ENCODE results near the gene LRP5. TPM values are rescaled to one million over a fixed set of nuclear protein-coding genes. Genes with fewer than 3 reads are reported as not detected.

LRP5 gene
- polyA plus RNA-seq, 3 donors: 0.23 to 0.29 TPM; not detected in 1

GRCh38 chr11:68448604-68449011 is 136.2 kb downstream of the LRP5 start:
- Histone ChIP-seq H3K9me3 (replicated peaks in 1 of 2; ENCODE audit: control insufficient read depth in 1 of 2, insufficient read depth in 1 of 2, low read length in 2 of 2) (no peaks in the 10 kb centered on the region), H3K36me3 (replicated peaks in 1 of 2; ENCODE audit: control insufficient read depth in 1 of 2, insufficient read depth in 2 of 2, low read length in 2 of 2) (no peaks in the 10 kb centered on the region), H3K27me3 (ENCODE audit: control insufficient read depth in 2 of 2, insufficient read depth in 2 of 2, low read length in 2 of 2) (no peaks in the 10 kb centered on the region), H3K27ac (ENCODE audit: low read depth in 1 of 2, low read length in 2 of 2) (no peak overlapping the region), H2AFZ (ENCODE audit: insufficient read depth, low read depth, low read length, poor library complexity, severe bottlenecking) (no peak overlapping the region), H3K4me3 (replicated peaks in 1 of 3; ENCODE audit: low read depth in 2 of 3, low read length in 3 of 3) (no peak overlapping the region), H3K4me2 (replicated peaks; ENCODE audit: extremely low read depth, low read length, poor library complexity, severe bottlenecking) (no peak overlapping the region), H3K79me2 (ENCODE audit: insufficient read depth, low read length) (no peaks in the 10 kb centered on the region), H3K4me1 (ENCODE audit: control insufficient read depth in 1 of 2, insufficient read depth in 2 of 2, low read length in 2 of 2) (no peaks in the 10 kb centered on the region), H3K9ac (ENCODE audit: insufficient read depth, low read length, poor library complexity, severe bottlenecking) (no peak overlapping the region), H4K20me1 (ENCODE audit: insufficient read depth, low read length) (no peaks in the 10 kb centered on the region)
- WGBS (ENCODE audit: insufficient coverage): 97% methylated on average over 20 of the region's 25 CpGs
- peaks cover 3 to 8% (median 4%) of the 10 kb centered on the region in 3 donors for H3K27me3 Mint-ChIP-seq (ENCODE audit: low read depth in 3 of 3)
- intact Hi-C loops (cut with micrococcal nuclease): loop anchor here (5.0 to 10.0 kb wide), 2 partner anchors 191 to 194 kb away; no protein-coding TSS in a partner anchor
- no peak overlapping the region for H3K4me3 Mint-ChIP-seq
- H3K4me1 Mint-ChIP-seq: peaks cover 4% of the 10 kb centered on the region
- no peaks in the 10 kb centered on the region for H3K36me3 Mint-ChIP-seq
- TF ChIP-seq CTCF (IDR thresholded peaks at IDR 0.05): no peak
- DNase-seq: no peak
- H3K27ac Mint-ChIP-seq: peak overlapping the region in 1 of 7 donors; percentile 30
- H3K9me3 Mint-ChIP-seq: peaks cover 0 to 3% (median 0%) of the 10 kb centered on the region in 7 donors

DNA sequence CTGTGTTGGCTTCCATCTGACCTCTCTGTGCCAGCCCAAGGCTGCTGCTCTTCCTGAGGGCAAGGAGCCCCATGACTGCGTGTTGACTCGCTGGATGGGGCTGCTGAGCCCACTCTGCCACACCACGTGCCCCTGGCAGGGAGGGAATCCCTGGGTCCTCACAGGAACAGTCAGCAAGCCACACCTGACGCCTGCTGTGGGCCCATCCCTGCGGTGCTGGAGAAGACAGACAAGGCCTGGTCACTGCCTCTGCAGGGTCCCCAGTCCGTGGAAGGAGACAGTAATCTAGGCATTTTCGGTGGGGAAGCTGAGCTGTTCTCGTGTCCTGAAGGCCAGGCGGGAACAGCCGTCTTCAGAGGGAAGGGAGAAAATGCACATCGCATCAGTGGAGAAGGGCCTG is 137.6 kb downstream of the LRP5 start:
- H3K27me3 ChIP-seq (ENCODE audit: control insufficient read depth in 2 of 2, insufficient read depth in 2 of 2, low read length in 2 of 2): no peaks in the 10 kb centered on the region
- Mint-ChIP-seq H3K27me3 (ENCODE audit: low read depth in 3 of 3) (peaks cover 3 to 9% (median 8%) of the 10 kb centered on the region in 3 donors), H3K9me3 (peaks cover 0 to 3% (median 0%) of the 10 kb centered on the region in 7 donors), H3K4me1 (peaks cover 4% of the 10 kb centered on the region), H3K27ac (peak overlapping the region in 2 of 7 donors; percentile 69 to 73), H3K4me3 (no peak overlapping the region), H3K36me3 (no peaks in the 10 kb centered on the region)
- H3K4me2 ChIP-seq (replicated peaks; ENCODE audit: extremely low read depth, low read length, poor library complexity, severe bottlenecking): no peak overlapping the region
- H3K36me3 ChIP-seq (replicated peaks in 1 of 2; ENCODE audit: control insufficient read depth in 1 of 2, insufficient read depth in 2 of 2, low read length in 2 of 2): no peaks in the 10 kb centered on the region
- no peak overlapping the region for H3K27ac ChIP-seq (ENCODE audit: low read depth in 1 of 2, low read length in 2 of 2)
- H3K9me3 ChIP-seq (replicated peaks in 1 of 2; ENCODE audit: control insufficient read depth in 1 of 2, insufficient read depth in 1 of 2, low read length in 2 of 2): no peaks in the 10 kb centered on the region
- H3K79me2 ChIP-seq (ENCODE audit: insufficient read depth, low read length): no peaks in the 10 kb centered on the region
- H3K4me1 ChIP-seq (ENCODE audit: control insufficient read depth in 1 of 2, insufficient read depth in 2 of 2, low read length in 2 of 2): no peaks in the 10 kb centered on the region
- 96% methylated on average over 11 of the region's 11 CpGs for WGBS (ENCODE audit: insufficient coverage)
- no peak overlapping the region for H3K9ac ChIP-seq (ENCODE audit: insufficient read depth, low read length, poor library complexity, severe bottlenecking)
- H4K20me1 ChIP-seq (ENCODE audit: insufficient read depth, low read length): no peaks in the 10 kb centered on the region
- TF ChIP-seq CTCF (IDR thresholded peaks at IDR 0.05): no peak
- intact Hi-C loops (cut with micrococcal nuclease): loop anchor here (5.0 to 10.0 kb wide), 2 partner anchors 193 to 195 kb away; no protein-coding TSS in a partner anchor
- H3K4me3 ChIP-seq (replicated peaks in 1 of 3; ENCODE audit: low read depth in 2 of 3, low read length in 3 of 3): no peak overlapping the region
- DNase-seq: no peak
- no peak overlapping the region for H2AFZ ChIP-seq (ENCODE audit: insufficient read depth, low read depth, low read length, poor library complexity, severe bottlenecking)

Measured in CD14-positive monocyte (primary cell).